ENCODE data around the gene NOD2. TPM values are rescaled to one million over a fixed set of nuclear protein-coding genes. Genes with fewer than 3 reads are reported as not detected.

The NOD2 gene
- total RNA-seq, 1 donor from 2014 or later, result not detected

- no peak for DNase-seq (ENCODE audit: low spot score)
- H3K36me3 Mint-ChIP-seq, result peaks cover 20% of the 10 kb centered on the region
Measured at GRCh38 chr16:50765861-50766260, 72.5 kb downstream of the NOD2 start.

DNA sequence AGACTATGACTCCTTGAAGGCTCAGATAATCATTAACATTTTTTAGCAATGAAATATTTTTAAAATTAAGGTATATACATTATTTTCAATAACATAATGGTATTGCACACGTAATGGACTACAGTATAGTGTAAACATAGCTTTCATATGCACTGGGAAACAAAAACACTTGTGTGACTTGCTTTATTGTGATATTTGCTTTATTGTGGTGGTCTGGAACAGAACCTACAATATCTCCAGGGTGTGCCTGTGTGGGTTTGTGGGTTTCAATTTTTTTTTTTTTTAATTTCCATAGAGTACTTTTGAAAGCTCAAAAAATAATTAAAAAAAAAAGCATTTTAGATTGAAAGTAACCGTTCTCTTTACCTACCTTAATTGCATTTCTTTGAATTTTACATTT, 73.8 kb downstream of the NOD2 start:
- no peak overlapping the region for H3K9ac ChIP-seq
- H3K79me2 ChIP-seq (ENCODE audit: low read depth), result no peaks in the 10 kb centered on the region
- H3K27ac ChIP-seq, result no peak overlapping the region
- Mint-ChIP-seq H3K27ac (no peak overlapping the region), H3K4me1 (peaks cover 5% of the 10 kb centered on the region), H3K4me3 (no peak overlapping the region), H3K27me3 (ENCODE audit: insufficient read depth, low read depth) (no peaks in the 10 kb centered on the region), H3K9me3 (peaks cover 20% of the 10 kb centered on the region), H3K36me3 (peaks cover 20% of the 10 kb centered on the region)
- no peak for TF ChIP-seq EZH2phosphoT487 (IDR thresholded peaks at IDR 0.05)
- no peak for TF ChIP-seq EZH2 (IDR thresholded peaks at IDR 0.05)
- TF ChIP-seq, protein P1, sequence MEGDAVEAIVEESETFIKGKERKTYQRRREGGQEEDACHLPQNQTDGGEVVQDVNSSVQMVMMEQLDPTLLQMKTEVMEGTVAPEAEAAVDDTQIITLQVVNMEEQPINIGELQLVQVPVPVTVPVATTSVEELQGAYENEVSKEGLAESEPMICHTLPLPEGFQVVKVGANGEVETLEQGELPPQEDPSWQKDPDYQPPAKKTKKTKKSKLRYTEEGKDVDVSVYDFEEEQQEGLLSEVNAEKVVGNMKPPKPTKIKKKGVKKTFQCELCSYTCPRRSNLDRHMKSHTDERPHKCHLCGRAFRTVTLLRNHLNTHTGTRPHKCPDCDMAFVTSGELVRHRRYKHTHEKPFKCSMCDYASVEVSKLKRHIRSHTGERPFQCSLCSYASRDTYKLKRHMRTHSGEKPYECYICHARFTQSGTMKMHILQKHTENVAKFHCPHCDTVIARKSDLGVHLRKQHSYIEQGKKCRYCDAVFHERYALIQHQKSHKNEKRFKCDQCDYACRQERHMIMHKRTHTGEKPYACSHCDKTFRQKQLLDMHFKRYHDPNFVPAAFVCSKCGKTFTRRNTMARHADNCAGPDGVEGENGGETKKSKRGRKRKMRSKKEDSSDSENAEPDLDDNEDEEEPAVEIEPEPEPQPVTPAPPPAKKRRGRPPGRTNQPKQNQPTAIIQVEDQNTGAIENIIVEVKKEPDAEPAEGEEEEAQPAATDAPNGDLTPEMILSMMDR (IDR thresholded peaks at IDR 0.05), result no peak
- no peak overlapping the region for H2AFZ ChIP-seq (replicated peaks)
- H3K4me3 ChIP-seq, result no peak overlapping the region
- H3K4me2 ChIP-seq, result no peak overlapping the region
- no peaks in the 10 kb centered on the region for H3K27me3 ChIP-seq
- DNase-seq (ENCODE audit: low spot score), result no peak
- no peaks in the 10 kb centered on the region for H4K20me1 ChIP-seq (ENCODE audit: low read depth)
- H3F3A ChIP-seq (ENCODE audit: low read depth), result no peaks in the 10 kb centered on the region
- H3K4me1 ChIP-seq, result peaks cover 3% of the 10 kb centered on the region
- no peaks in the 10 kb centered on the region for H3K36me3 ChIP-seq
- H3K9me3 ChIP-seq (ENCODE audit: low read depth), result no peaks in the 10 kb centered on the region

More at GRCh38 chr16:50765861-50766260, 72.5 kb downstream of the NOD2 start:
- H3K27ac Mint-ChIP-seq, result no peak overlapping the region
- no peak overlapping the region for H3K4me2 ChIP-seq
- H3K79me2 ChIP-seq (ENCODE audit: low read depth), result no peaks in the 10 kb centered on the region
- peaks cover 20% of the 10 kb centered on the region for H3K9me3 Mint-ChIP-seq
- no peaks in the 10 kb centered on the region for H3K36me3 ChIP-seq
- no peaks in the 10 kb centered on the region for H3K9me3 ChIP-seq (ENCODE audit: low read depth)
- no peaks in the 10 kb centered on the region for H3K27me3 Mint-ChIP-seq (ENCODE audit: insufficient read depth, low read depth)
- H3K4me3 ChIP-seq, result no peak overlapping the region
- no peaks in the 10 kb centered on the region for H3K4me1 Mint-ChIP-seq
- no peak overlapping the region for H3K9ac ChIP-seq
- H4K20me1 ChIP-seq (ENCODE audit: low read depth), result no peaks in the 10 kb centered on the region
- TF ChIP-seq EZH2 (IDR thresholded peaks at IDR 0.05), result no peak
- TF ChIP-seq, protein P1 (IDR thresholded peaks at IDR 0.05), result no peak
- TF ChIP-seq EZH2phosphoT487 (IDR thresholded peaks at IDR 0.05), result no peak
- H2AFZ ChIP-seq (replicated peaks), result no peak overlapping the region
- no peak overlapping the region for H3K4me3 Mint-ChIP-seq
- H3K4me1 ChIP-seq, result peaks cover 7% of the 10 kb centered on the region
- no peaks in the 10 kb centered on the region for H3F3A ChIP-seq (ENCODE audit: low read depth)
- H3K27me3 ChIP-seq, result no peaks in the 10 kb centered on the region
- no peak overlapping the region for H3K27ac ChIP-seq

GRCh38 chr16:50771366-50771765, 78.0 kb downstream of the NOD2 start:
- H3K27me3 Mint-ChIP-seq (ENCODE audit: insufficient read depth, low read depth), result no peaks in the 10 kb centered on the region
- H3K36me3 Mint-ChIP-seq, result peaks cover 14% of the 10 kb centered on the region
- TF ChIP-seq EZH2phosphoT487 (IDR thresholded peaks at IDR 0.05), result no peak
- TF ChIP-seq, protein P1 (IDR thresholded peaks at IDR 0.05), result no peak
- TF ChIP-seq EZH2 (IDR thresholded peaks at IDR 0.05), result no peak
- no peaks in the 10 kb centered on the region for H3K27me3 ChIP-seq
- H3K27ac Mint-ChIP-seq, result no peak overlapping the region
- H3K4me2 ChIP-seq, result no peak overlapping the region
- H3K9ac ChIP-seq, result no peak overlapping the region
- H3K79me2 ChIP-seq (ENCODE audit: low read depth), result no peaks in the 10 kb centered on the region
- DNase-seq (ENCODE audit: low spot score), result no peak
- no peaks in the 10 kb centered on the region for H3F3A ChIP-seq (ENCODE audit: low read depth)
- no peak overlapping the region for H3K27ac ChIP-seq
- no peaks in the 10 kb centered on the region for H4K20me1 ChIP-seq (ENCODE audit: low read depth)
- no peaks in the 10 kb centered on the region for H3K9me3 ChIP-seq (ENCODE audit: low read depth)
- H2AFZ ChIP-seq (replicated peaks), result no peak overlapping the region
- H3K4me1 Mint-ChIP-seq, result peaks cover 5% of the 10 kb centered on the region
- no peaks in the 10 kb centered on the region for H3K4me1 ChIP-seq
- H3K4me3 Mint-ChIP-seq, result no peak overlapping the region
- no peak overlapping the region for H3K4me3 ChIP-seq
- peaks cover 11% of the 10 kb centered on the region for H3K9me3 Mint-ChIP-seq
- H3K36me3 ChIP-seq, result no peaks in the 10 kb centered on the region

All from neural progenitor cell (in vitro differentiated cells).